ENCODE data around the gene SECTM1. TPM values are rescaled to one million over a fixed set of nuclear protein-coding genes. Genes with fewer than 3 reads are reported as not detected.
A peak's percentile ranks its signal among the peaks of the same experiment; 100 is the strongest.

The SECTM1 gene
- total RNA-seq, 6 experiments from 2014 or later, result 3.9 to 7.4 (median 5.8) TPM

GRCh38 chr17:82322526-82323453, 10.8 kb downstream of the SECTM1 start:
- no peak for ATAC-seq
- Histone ChIP-seq H3K9me3 (no peaks in the 10 kb centered on the region), H3K27me3 (no peaks in the 10 kb centered on the region), H3K27ac (no peak overlapping the region), H3K4me3 (no peak overlapping the region), H3K36me3 (no peaks in the 10 kb centered on the region), H3K4me1 (peaks cover 0 to 22% (median 4%) of the 10 kb centered on the region in 4 donors)
- no CpG with 5 or more reads among the region's 28 CpGs for WGBS (ENCODE audit: insufficient coverage, low coverage, low lambda C conversion rate, missing lambda C conversion rate)
- TF ChIP-seq CTCF (IDR thresholded peaks at IDR 0.05), result no peak
- TF ChIP-seq POLR2A (IDR thresholded peaks at IDR 0.05), result no peak
- peak in 1 of 3 donors; percentile 45 for DNase-seq
- intact Hi-C loops (cut with DNase I), result loop anchor here in 1 of 2 donors (5.0 kb wide), 1 partner anchor 85 kb away; no protein-coding TSS in a partner anchor

- no peaks in the 10 kb centered on the region for H3K9me3 ChIP-seq
- no peaks in the 10 kb centered on the region for H3K27me3 ChIP-seq
- H3K4me3 ChIP-seq, result no peak overlapping the region
- H3K4me1 ChIP-seq, result peaks cover 0 to 17% (median 4%) of the 10 kb centered on the region in 4 donors
- no peak for DNase-seq
- intact Hi-C loops (cut with DNase I), result loop anchor here in 1 of 2 donors (5.0 kb wide), 1 partner anchor 85 kb away; no protein-coding TSS in a partner anchor
- no peak for TF ChIP-seq CTCF (IDR thresholded peaks at IDR 0.05)
- TF ChIP-seq POLR2A (IDR thresholded peaks at IDR 0.05), result no peak
- ATAC-seq, result no peak
- H3K27ac ChIP-seq, result no peak overlapping the region
- no peaks in the 10 kb centered on the region for H3K36me3 ChIP-seq
- WGBS (ENCODE audit: insufficient coverage, low coverage, low lambda C conversion rate, missing lambda C conversion rate), result 50% methylated on average over 4 of the region's 21 CpGs
Measured at GRCh38 chr17:82321947-82322466, 11.6 kb downstream of the SECTM1 start.

- H3K4me3 ChIP-seq, result no peak overlapping the region
- no peak for DNase-seq
- H3K9me3 ChIP-seq, result no peaks in the 10 kb centered on the region
- intact Hi-C loops (cut with DNase I), result loop anchor here in 1 of 2 donors (5.0 kb wide), 1 partner anchor 84 kb away; no protein-coding TSS in a partner anchor
- H3K27ac ChIP-seq, result no peak overlapping the region
- no peaks in the 10 kb centered on the region for H3K27me3 ChIP-seq
- TF ChIP-seq POLR2A (IDR thresholded peaks at IDR 0.05), result no peak
- peak; percentile 80 to 94 (median 88) for TF ChIP-seq CTCF (IDR thresholded peaks at IDR 0.05)
- peak; percentile 10 to 57 (median 39) for ATAC-seq
- 34% methylated on average over 22 of the region's 65 CpGs for WGBS (ENCODE audit: insufficient coverage, low coverage, low lambda C conversion rate, missing lambda C conversion rate)
- H3K4me1 ChIP-seq, result peaks cover 0 to 17% (median 4%) of the 10 kb centered on the region in 4 donors
- no peaks in the 10 kb centered on the region for H3K36me3 ChIP-seq
Measured at GRCh38 chr17:82320956-82321927, 12.3 kb downstream of the SECTM1 start.

All from right lobe of liver (tissue), 6 donors.